Measurements from ENCODE around the gene ADAMTSL3. TPM values are rescaled to one million over a fixed set of nuclear protein-coding genes. Genes with fewer than 3 reads are reported as not detected.

ADAMTSL3 gene
- total RNA-seq, 1 donor from 2014 or later = 43.3 TPM

DNA sequence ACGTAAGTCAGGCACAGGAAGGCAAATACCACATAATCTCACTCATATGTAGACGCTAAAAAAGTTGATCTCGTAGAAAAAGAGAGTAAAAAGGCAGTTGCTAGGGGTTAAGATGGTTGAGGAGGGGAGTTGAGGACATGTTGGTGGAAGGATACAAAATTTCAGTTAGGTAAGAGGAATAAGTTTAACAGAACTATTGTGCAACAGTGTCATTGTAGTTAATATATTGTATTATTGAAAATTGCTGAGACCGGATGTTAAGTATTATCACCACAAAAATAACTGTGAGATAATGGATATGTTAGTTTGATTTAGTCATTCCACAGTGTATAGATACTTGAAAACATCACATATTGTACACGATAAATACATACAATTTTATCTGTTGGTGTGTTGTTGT is 139.1 kb downstream of the ADAMTSL3 start:
- H3K27ac ChIP-seq (ENCODE audit: low read depth, low read length) = no peak overlapping the region
- H3K4me3 ChIP-seq (ENCODE audit: low read length in 3 of 3) = no peak overlapping the region
- H3K9ac ChIP-seq (ENCODE audit: low read depth in 1 of 3, low read length in 3 of 3) = no peak overlapping the region
- no peaks in the 10 kb centered on the region for H3K9me3 ChIP-seq (ENCODE audit: control insufficient read depth in 3 of 3, low read length in 3 of 3)
- no peaks in the 10 kb centered on the region for H3K27me3 ChIP-seq (ENCODE audit: control insufficient read depth in 3 of 3, insufficient read depth in 3 of 3, low read length in 3 of 3)
- H3K36me3 ChIP-seq (ENCODE audit: control insufficient read depth in 3 of 3, insufficient read depth in 3 of 3, low read length in 3 of 3) = no peaks in the 10 kb centered on the region
- H3K4me1 ChIP-seq (ENCODE audit: control insufficient read depth in 3 of 3, insufficient read depth in 3 of 3, low read length in 3 of 3) = no peaks in the 10 kb centered on the region

DNA sequence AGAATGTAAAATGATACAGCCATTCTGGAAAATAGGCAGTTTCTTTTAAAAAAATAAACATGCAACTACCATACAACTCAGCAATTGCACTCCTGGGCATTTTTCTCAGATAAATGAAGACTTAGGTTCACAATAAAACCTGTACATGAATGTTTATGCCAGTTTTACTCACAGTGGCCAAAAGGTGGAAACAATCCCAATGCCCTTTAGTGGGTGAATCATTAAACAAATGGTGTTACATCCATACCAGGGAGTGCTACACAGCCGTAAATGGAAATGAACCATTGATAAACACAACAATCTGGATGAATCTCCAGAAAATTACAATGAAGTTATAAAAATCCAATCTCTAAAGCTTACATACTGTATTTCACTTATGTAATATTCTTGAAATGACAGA is 140.3 kb downstream of the ADAMTSL3 start:
- Histone ChIP-seq H3K27me3 (ENCODE audit: control insufficient read depth in 3 of 3, insufficient read depth in 3 of 3, low read length in 3 of 3) (no peaks in the 10 kb centered on the region), H3K36me3 (ENCODE audit: control insufficient read depth in 3 of 3, insufficient read depth in 3 of 3, low read length in 3 of 3) (no peaks in the 10 kb centered on the region), H3K4me3 (ENCODE audit: low read length in 3 of 3) (no peak overlapping the region), H3K9ac (ENCODE audit: low read depth in 1 of 3, low read length in 3 of 3) (no peak overlapping the region), H3K4me1 (ENCODE audit: control insufficient read depth in 3 of 3, insufficient read depth in 3 of 3, low read length in 3 of 3) (no peaks in the 10 kb centered on the region), H3K27ac (ENCODE audit: low read depth, low read length) (no peak overlapping the region), H3K9me3 (ENCODE audit: control insufficient read depth in 3 of 3, low read length in 3 of 3) (no peaks in the 10 kb centered on the region)

DNA sequence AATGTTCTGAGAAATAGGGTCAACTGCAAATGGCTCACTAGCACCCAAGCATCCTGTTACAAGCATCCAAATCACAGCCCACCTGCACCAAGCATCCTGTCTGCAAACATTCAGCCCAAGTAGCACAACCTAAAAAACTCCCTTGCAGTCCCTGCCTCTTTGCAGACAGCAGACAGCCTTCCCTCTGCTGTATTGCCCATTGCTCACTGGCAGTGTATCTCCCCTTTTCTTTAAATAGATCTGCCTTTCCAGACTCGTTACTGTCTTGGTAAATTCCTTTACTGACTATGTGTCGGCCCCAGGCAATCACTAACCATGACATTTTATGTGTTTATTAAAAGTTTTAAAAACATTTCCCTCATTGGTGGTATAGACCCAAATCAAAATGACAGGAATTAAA is 155.4 kb downstream of the ADAMTSL3 start:
- Histone ChIP-seq H3K27ac (ENCODE audit: low read depth, low read length) (no peak overlapping the region), H3K4me1 (ENCODE audit: control insufficient read depth in 3 of 3, insufficient read depth in 3 of 3, low read length in 3 of 3) (no peaks in the 10 kb centered on the region), H3K9ac (ENCODE audit: low read depth in 1 of 3, low read length in 3 of 3) (no peak overlapping the region), H3K36me3 (ENCODE audit: control insufficient read depth in 3 of 3, insufficient read depth in 3 of 3, low read length in 3 of 3) (peaks cover 0 to 3% (median 0%) of the 10 kb centered on the region in 3 donors), H3K27me3 (ENCODE audit: control insufficient read depth in 3 of 3, insufficient read depth in 3 of 3, low read length in 3 of 3) (no peaks in the 10 kb centered on the region), H3K4me3 (ENCODE audit: low read length in 3 of 3) (no peak overlapping the region), H3K9me3 (ENCODE audit: control insufficient read depth in 3 of 3, low read length in 3 of 3) (no peaks in the 10 kb centered on the region)

DNA sequence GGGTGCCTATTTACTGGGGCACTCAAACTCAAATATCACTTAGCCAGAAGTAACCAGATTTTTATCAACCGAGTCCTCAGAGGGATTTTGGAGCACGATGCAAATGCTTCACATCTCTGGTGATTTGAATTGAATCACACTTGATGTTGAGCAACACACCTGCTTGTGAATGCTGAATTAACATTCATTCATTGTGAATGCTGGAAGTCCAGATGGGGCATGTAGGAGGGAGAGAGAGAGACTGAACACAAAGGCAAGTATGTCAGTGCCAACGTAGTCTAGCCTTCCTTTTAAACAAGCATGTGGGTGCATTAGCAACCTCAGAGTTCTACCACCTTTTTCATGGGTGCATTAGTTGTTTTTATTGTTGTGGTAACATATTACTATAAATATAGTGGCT is 156.2 kb downstream of the ADAMTSL3 start:
- Histone ChIP-seq H3K4me3 (ENCODE audit: low read length in 3 of 3) (no peak overlapping the region), H3K4me1 (ENCODE audit: control insufficient read depth in 3 of 3, insufficient read depth in 3 of 3, low read length in 3 of 3) (no peaks in the 10 kb centered on the region), H3K36me3 (ENCODE audit: control insufficient read depth in 3 of 3, insufficient read depth in 3 of 3, low read length in 3 of 3) (peaks cover 0 to 3% (median 0%) of the 10 kb centered on the region in 3 donors), H3K27ac (ENCODE audit: low read depth, low read length) (no peak overlapping the region), H3K9ac (ENCODE audit: low read depth in 1 of 3, low read length in 3 of 3) (no peak overlapping the region), H3K9me3 (ENCODE audit: control insufficient read depth in 3 of 3, low read length in 3 of 3) (no peaks in the 10 kb centered on the region), H3K27me3 (ENCODE audit: control insufficient read depth in 3 of 3, insufficient read depth in 3 of 3, low read length in 3 of 3) (no peaks in the 10 kb centered on the region)

DNA sequence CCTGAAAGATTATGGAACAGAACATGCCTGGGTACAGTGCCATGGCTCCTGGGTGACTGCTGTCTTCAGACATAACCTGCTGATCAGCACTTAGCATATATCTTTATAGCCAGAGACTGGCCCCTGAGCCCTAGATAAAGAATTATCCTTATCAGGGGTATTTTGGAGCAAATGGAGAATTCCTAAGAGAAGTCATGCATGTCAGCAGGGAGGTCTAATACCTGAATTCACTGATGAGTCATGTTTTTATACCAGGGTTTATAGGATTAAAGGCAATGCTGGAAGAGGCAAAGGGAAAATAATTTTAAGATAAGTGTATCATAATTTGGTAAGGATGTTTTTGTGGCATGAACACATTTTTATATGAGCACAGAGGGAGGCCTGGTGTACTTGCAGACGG is 159.8 kb downstream of the ADAMTSL3 start:
- H3K9me3 ChIP-seq (ENCODE audit: control insufficient read depth in 3 of 3, low read length in 3 of 3) = no peaks in the 10 kb centered on the region
- H3K27me3 ChIP-seq (ENCODE audit: control insufficient read depth in 3 of 3, insufficient read depth in 3 of 3, low read length in 3 of 3) = no peaks in the 10 kb centered on the region
- H3K9ac ChIP-seq (ENCODE audit: low read depth in 1 of 3, low read length in 3 of 3) = no peak overlapping the region
- no peak overlapping the region for H3K4me3 ChIP-seq (ENCODE audit: low read length in 3 of 3)
- H3K36me3 ChIP-seq (ENCODE audit: control insufficient read depth in 3 of 3, insufficient read depth in 3 of 3, low read length in 3 of 3) = no peaks in the 10 kb centered on the region
- no peak overlapping the region for H3K27ac ChIP-seq (ENCODE audit: low read depth, low read length)
- H3K4me1 ChIP-seq (ENCODE audit: control insufficient read depth in 3 of 3, insufficient read depth in 3 of 3, low read length in 3 of 3) = no peaks in the 10 kb centered on the region

DNA sequence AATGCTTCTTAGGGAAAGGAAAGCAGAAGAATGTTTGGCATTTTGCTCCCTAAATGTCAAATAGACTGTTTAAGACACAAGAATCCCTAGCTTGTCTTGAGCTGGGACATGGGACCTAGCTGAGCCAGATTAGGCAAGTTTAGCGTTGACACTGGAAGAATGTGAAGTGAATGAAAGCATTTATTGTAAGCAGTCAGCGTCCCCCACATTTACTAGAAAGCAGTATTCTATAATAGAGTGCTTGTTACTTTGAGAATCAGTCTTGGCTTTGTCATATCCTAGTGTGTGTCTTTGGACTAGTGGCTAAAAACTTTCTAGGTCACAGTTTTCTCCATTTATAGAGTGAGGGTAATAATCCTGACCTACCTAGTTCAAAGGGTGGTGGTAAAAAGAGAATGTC is 161.6 kb downstream of the ADAMTSL3 start:
- Histone ChIP-seq H3K27ac (ENCODE audit: low read depth, low read length) (no peak overlapping the region), H3K36me3 (ENCODE audit: control insufficient read depth in 3 of 3, insufficient read depth in 3 of 3, low read length in 3 of 3) (peaks cover 0 to 3% (median 2%) of the 10 kb centered on the region in 3 donors), H3K9me3 (ENCODE audit: control insufficient read depth in 3 of 3, low read length in 3 of 3) (no peaks in the 10 kb centered on the region), H3K4me3 (ENCODE audit: low read length in 3 of 3) (no peak overlapping the region), H3K4me1 (ENCODE audit: control insufficient read depth in 3 of 3, insufficient read depth in 3 of 3, low read length in 3 of 3) (no peaks in the 10 kb centered on the region), H3K27me3 (ENCODE audit: control insufficient read depth in 3 of 3, insufficient read depth in 3 of 3, low read length in 3 of 3) (no peaks in the 10 kb centered on the region), H3K9ac (ENCODE audit: low read depth in 1 of 3, low read length in 3 of 3) (no peak overlapping the region)

DNA sequence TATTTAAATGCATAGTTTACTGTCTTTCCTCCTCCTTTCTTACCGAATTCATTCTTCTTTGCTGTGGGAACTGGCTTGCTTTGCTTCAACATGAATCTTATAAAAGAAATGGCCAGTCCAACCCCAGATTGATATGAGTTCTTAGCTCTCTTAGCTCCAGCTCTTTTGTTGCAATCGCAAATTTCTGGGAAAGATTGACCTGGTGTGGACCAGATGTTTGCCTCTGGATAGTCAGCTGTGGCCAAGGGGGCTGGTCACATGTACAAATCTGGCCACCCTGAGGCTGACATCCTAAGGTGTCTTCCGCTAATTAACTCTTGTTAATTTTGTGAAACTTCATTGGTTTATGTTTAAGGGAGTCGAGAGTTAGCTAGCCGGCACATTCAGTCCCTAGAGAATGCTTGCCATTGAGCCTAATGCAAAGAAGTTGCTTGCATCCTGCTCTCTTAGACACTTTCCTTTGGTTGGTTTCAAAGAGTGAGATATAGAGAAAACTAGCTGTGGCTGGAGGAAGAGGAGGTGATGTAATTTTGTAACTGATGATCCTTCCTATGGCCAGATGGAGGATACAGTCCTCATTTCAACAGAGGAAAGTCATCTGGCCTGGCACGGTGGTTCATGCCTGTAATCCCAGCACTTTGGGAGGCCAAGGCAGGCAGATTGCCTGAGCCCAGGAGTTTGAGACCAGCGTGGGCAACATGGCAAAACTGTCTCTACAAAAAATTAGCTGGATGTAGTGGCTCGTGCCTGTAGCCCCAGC is 162.4 kb downstream of the ADAMTSL3 start:
- Histone ChIP-seq H3K9me3 (ENCODE audit: control insufficient read depth in 3 of 3, low read length in 3 of 3) (no peaks in the 10 kb centered on the region), H3K4me3 (ENCODE audit: low read length in 3 of 3) (no peak overlapping the region), H3K9ac (ENCODE audit: low read depth in 1 of 3, low read length in 3 of 3) (no peak overlapping the region), H3K27ac (ENCODE audit: low read depth, low read length) (no peak overlapping the region), H3K4me1 (ENCODE audit: control insufficient read depth in 3 of 3, insufficient read depth in 3 of 3, low read length in 3 of 3) (no peaks in the 10 kb centered on the region), H3K27me3 (ENCODE audit: control insufficient read depth in 3 of 3, insufficient read depth in 3 of 3, low read length in 3 of 3) (no peaks in the 10 kb centered on the region), H3K36me3 (ENCODE audit: control insufficient read depth in 3 of 3, insufficient read depth in 3 of 3, low read length in 3 of 3) (peaks cover 0 to 3% (median 2%) of the 10 kb centered on the region in 3 donors)

DNA sequence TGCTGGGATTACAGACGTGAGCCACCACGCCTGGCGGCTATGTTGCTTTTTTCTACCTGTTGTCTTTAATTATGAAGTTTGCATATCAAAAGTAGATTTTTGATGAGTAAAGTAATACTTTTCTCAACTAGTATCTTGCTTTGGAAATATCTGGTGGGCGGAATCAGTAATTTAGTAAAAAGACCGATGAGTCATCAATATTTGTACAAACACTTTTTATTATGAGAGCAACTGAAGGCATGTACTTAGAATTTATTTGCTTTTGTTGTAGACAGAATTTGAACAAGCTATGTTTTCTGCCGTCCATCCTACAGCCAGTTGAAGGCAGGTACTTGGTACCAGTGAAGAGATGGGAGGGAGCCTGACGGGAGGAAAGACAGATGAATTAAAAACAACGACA is 164.7 kb downstream of the ADAMTSL3 start:
- no peak overlapping the region for H3K27ac ChIP-seq (ENCODE audit: low read depth, low read length)
- H3K27me3 ChIP-seq (ENCODE audit: control insufficient read depth in 3 of 3, insufficient read depth in 3 of 3, low read length in 3 of 3) = no peaks in the 10 kb centered on the region
- no peaks in the 10 kb centered on the region for H3K4me1 ChIP-seq (ENCODE audit: control insufficient read depth in 3 of 3, insufficient read depth in 3 of 3, low read length in 3 of 3)
- H3K9me3 ChIP-seq (ENCODE audit: control insufficient read depth in 3 of 3, low read length in 3 of 3) = no peaks in the 10 kb centered on the region
- H3K9ac ChIP-seq (ENCODE audit: low read depth in 1 of 3, low read length in 3 of 3) = no peak overlapping the region
- peaks cover 0 to 3% (median 2%) of the 10 kb centered on the region in 3 donors for H3K36me3 ChIP-seq (ENCODE audit: control insufficient read depth in 3 of 3, insufficient read depth in 3 of 3, low read length in 3 of 3)
- no peak overlapping the region for H3K4me3 ChIP-seq (ENCODE audit: low read length in 3 of 3)

DNA sequence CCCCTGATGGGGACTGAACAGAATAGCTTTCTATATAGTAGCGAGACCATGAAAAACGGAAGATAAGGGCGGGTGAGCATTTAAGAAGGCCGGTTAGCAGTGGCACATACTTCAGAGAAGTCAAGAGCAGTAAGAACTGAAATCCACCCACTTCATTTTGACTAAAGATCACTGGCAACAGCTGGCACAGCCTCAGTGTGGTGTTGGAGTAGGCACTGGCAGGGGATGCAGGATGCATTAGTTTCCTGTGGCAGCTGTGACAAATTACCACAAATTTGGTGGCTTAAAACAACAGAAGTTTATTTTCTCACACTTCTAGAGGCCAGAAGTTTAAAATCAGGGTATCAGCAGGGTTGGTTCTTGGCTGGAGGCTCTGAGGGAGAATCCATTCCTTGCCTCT is 176.5 kb downstream of the ADAMTSL3 start:
- H3K4me3 ChIP-seq (ENCODE audit: low read length in 3 of 3) = no peak overlapping the region
- no peaks in the 10 kb centered on the region for H3K9me3 ChIP-seq (ENCODE audit: control insufficient read depth in 3 of 3, low read length in 3 of 3)
- H3K9ac ChIP-seq (ENCODE audit: low read depth in 1 of 3, low read length in 3 of 3) = no peak overlapping the region
- H3K27ac ChIP-seq (ENCODE audit: low read depth, low read length) = no peak overlapping the region
- no peaks in the 10 kb centered on the region for H3K27me3 ChIP-seq (ENCODE audit: control insufficient read depth in 3 of 3, insufficient read depth in 3 of 3, low read length in 3 of 3)
- H3K36me3 ChIP-seq (ENCODE audit: control insufficient read depth in 3 of 3, insufficient read depth in 3 of 3, low read length in 3 of 3) = no peaks in the 10 kb centered on the region
- H3K4me1 ChIP-seq (ENCODE audit: control insufficient read depth in 3 of 3, insufficient read depth in 3 of 3, low read length in 3 of 3) = no peaks in the 10 kb centered on the region

DNA sequence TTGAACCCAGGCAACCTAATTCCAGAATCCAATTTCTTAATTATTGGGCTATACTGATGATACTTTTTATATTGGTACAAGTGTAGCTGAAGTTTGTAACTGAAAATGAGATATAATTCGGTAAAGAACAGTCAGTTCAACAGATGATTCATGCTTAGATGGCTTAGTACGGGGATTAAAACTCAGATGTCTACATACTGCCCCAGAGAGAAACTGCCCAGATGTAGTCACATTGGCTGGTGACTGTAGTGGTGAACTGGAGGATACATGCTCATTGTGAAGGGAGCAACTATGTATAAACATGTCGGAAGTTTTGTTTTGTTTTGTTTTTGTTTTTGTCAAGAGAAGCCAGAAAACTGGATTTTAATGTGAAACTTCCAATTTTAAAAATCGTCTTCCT is 179.6 kb downstream of the ADAMTSL3 start:
- H3K4me1 ChIP-seq (ENCODE audit: control insufficient read depth in 3 of 3, insufficient read depth in 3 of 3, low read length in 3 of 3) = no peaks in the 10 kb centered on the region
- no peaks in the 10 kb centered on the region for H3K9me3 ChIP-seq (ENCODE audit: control insufficient read depth in 3 of 3, low read length in 3 of 3)
- no peaks in the 10 kb centered on the region for H3K36me3 ChIP-seq (ENCODE audit: control insufficient read depth in 3 of 3, insufficient read depth in 3 of 3, low read length in 3 of 3)
- H3K27me3 ChIP-seq (ENCODE audit: control insufficient read depth in 3 of 3, insufficient read depth in 3 of 3, low read length in 3 of 3) = no peaks in the 10 kb centered on the region
- no peak overlapping the region for H3K9ac ChIP-seq (ENCODE audit: low read depth in 1 of 3, low read length in 3 of 3)
- H3K27ac ChIP-seq (ENCODE audit: low read depth, low read length) = no peak overlapping the region
- H3K4me3 ChIP-seq (ENCODE audit: low read length in 3 of 3) = no peak overlapping the region

Measured in skeletal muscle tissue (tissue), 4 donors.